HepG2 (cell line): Measurements from ENCODE around the gene DHRS1. TPM values are rescaled to one million over a fixed set of nuclear protein-coding genes. Genes with fewer than 3 reads are reported as not detected.

Experiments used
- BCL6 ChIP-seq: IDR thresholded peaks from 2 replicates; pipeline ENCODE4 v1.6.1; 2016; ENCODE audit warnings: missing genetic modification reagents, missing compliant biosample characterization
- CEBPG ChIP-seq: IDR thresholded peaks from 2 replicates; pipeline ENCODE4 v1.6.1; 2016
- DRAP1 ChIP-seq: IDR thresholded peaks from 2 replicates; pipeline ENCODE4 v1.6.1; 2016; ENCODE audit warnings: missing genetic modification reagents, missing compliant biosample characterization
- ELF1 ChIP-seq: sonication (generic); formaldehyde crosslinking; IDR thresholded peaks from 2 replicates; pipeline ENCODE4 v1.4.0; 2020; ENCODE audit warnings: missing genetic modification reagents
- ELF3 ChIP-seq: IDR thresholded peaks from 2 replicates; pipeline ENCODE4 v1.6.1; 2016; ENCODE audit warnings: missing genetic modification reagents, missing compliant biosample characterization
- MNT ChIP-seq: fragments of 450-650 bp; IDR thresholded peaks from 2 replicates; pipeline ENCODE4 v1.6.1; 2016
- SALL1 ChIP-seq: sonication (generic); formaldehyde crosslinking; IDR thresholded peaks from 2 replicates; pipeline ENCODE4 v1.8.0; 2022; ENCODE audit warnings: mild to moderate bottlenecking, missing genetic modification reagents
- THAP9 ChIP-seq: sonication (generic); formaldehyde crosslinking; IDR thresholded peaks from 2 replicates; pipeline ENCODE4; 2020; ENCODE audit warnings: missing genetic modification reagents, mild to moderate bottlenecking, borderline replicate concordance
- YEATS2 ChIP-seq: sonication (generic); formaldehyde crosslinking; IDR thresholded peaks from 2 replicates; pipeline ENCODE4 v1.4.0; 2020; ENCODE audit warnings: missing genetic modification reagents, borderline replicate concordance
- ZNF281 ChIP-seq: sonication (generic); formaldehyde crosslinking; IDR thresholded peaks from 2 replicates; pipeline ENCODE4 v1.4.0; 2020; ENCODE audit warnings: missing genetic modification reagents, borderline replicate concordance
- ZNF33B ChIP-seq: sonication (generic); formaldehyde crosslinking; IDR thresholded peaks from 2 replicates; pipeline ENCODE4 v1.5.1; 2020; ENCODE audit warnings: mild to moderate bottlenecking, missing genetic modification reagents
- ZNF7 ChIP-seq: IDR thresholded peaks from 2 replicates; pipeline ENCODE4 v1.6.1; 2016; ENCODE audit warnings: missing biosample characterization, missing genetic modification reagents
- ZSCAN30 ChIP-seq: sonication (generic); formaldehyde crosslinking; IDR thresholded peaks from 2 replicates; pipeline ENCODE4 v1.5.0; 2020; ENCODE audit warnings: mild to moderate bottlenecking, missing genetic modification reagents
- polyA plus RNA-seq, 8 experiments: library from polyadenylated mRNA; depleted of rRNA in 3 of 8; stranded (reverse) in 7 of 8; unstranded in 1 of 8; fragments of >200 nt; fragmentation: Illumina TruSeq in 4 of 8; extraction: Trizol in 4 of 8; gene quantifications; 2 replicates each; pipeline versions ENCODE4 v1.2.1 to v1.2.3, GENCODE V29; 2011 to 2016; ENCODE audit warnings: low read depth in 4 of 8, missing spikeins in 1 of 8, mixed read lengths in 1 of 8; ENCODE audit not compliant: insufficient read depth in 1 of 8
- total RNA-seq, 5 experiments: library from RNA; depleted of rRNA; stranded (reverse); fragments of >200 nt; fragmentation: Illumina TruSeq; extraction: Trizol; gene quantifications; 2 replicates each; pipeline ENCODE4 v1.2.3, GENCODE V29; 2016; ENCODE audit warnings: low read depth in 1 of 5

The DHRS1 gene
- total and polyA plus RNA-seq, 2 of the 13 experiments (the other 11 are each of a cell fraction or from before 2014, with no cell fraction given): 49.8 to 60.8 TPM

- TF ChIP-seq MNT (no peak), THAP9 (CRISPR knock-in tag) (peak; percentile 45; the same call in 1 of the 2 replicates), ELF3 (CRISPR knock-in tag) (peak; percentile 66; the same call in 1 of the 2 replicates), CEBPG (peak; percentile 60), BCL6 (peak; percentile 41), DRAP1 (CRISPR knock-in tag) (0 out of 2 replicates have a peak, but pooled peaks have one; percentile 36), ELF1 (0 out of 2 replicates have a peak, but pooled peaks have one; percentile 52), ZNF281 (CRISPR knock-in tag) (peak; percentile 8; the same call in 1 of the 2 replicates), ZNF7 (CRISPR knock-in tag) (no peak), ZNF33B (CRISPR knock-in tag) (no peak), ZSCAN30 (CRISPR knock-in tag) (no peak), YEATS2 (CRISPR knock-in tag) (peak; percentile 62; the same call in 1 of the 2 replicates), SALL1 (CRISPR knock-in tag) (peak; percentile 80)
- TF ChIP-seq, all 625 proteins: peak for 164
These were observed 3.0 kb downstream of the DHRS1 start (continued) for GRCh38 chr14:24296341-24297157.
